ENCODE data around the gene IL22RA1. TPM values are rescaled to one million over a fixed set of nuclear protein-coding genes. Genes with fewer than 3 reads are reported as not detected.

The IL22RA1 gene
- total RNA-seq, 2 donors from 2014 or later, result not detected

- DNase-seq (ENCODE audit: low spot score in 2 of 2) (no peak), ATAC-seq (peak in 1 of 2 donors; percentile 59)
- peaks cover 0 to 8% of the 10 kb centered on the region in 2 donors for H3K9me3 Mint-ChIP-seq
- H3K36me3 Mint-ChIP-seq, result no peaks in the 10 kb centered on the region
- H3K27ac Mint-ChIP-seq, result no peak overlapping the region
Measured at GRCh38 chr1:24126018-24126671, 16.8 kb downstream of the IL22RA1 start.

GRCh38 chr1:24125456-24125855 is 17.5 kb downstream of the IL22RA1 start:
- no peak for DNase-seq (ENCODE audit: low spot score in 2 of 2)
- Mint-ChIP-seq H3K36me3 (no peaks in the 10 kb centered on the region), H3K9me3 (peaks cover 0 to 8% of the 10 kb centered on the region in 2 donors), H3K27ac (no peak overlapping the region)
- ATAC-seq, result no peak

GRCh38 chr1:24124980-24125379 is 18.0 kb downstream of the IL22RA1 start:
- no peak for DNase-seq (ENCODE audit: low spot score in 2 of 2)
- Mint-ChIP-seq H3K9me3 (peaks cover 0 to 8% of the 10 kb centered on the region in 2 donors), H3K27ac (no peak overlapping the region), H3K36me3 (no peaks in the 10 kb centered on the region)
- no peak for ATAC-seq

GRCh38 chr1:24123611-24124010 is 19.3 kb downstream of the IL22RA1 start:
- H3K9me3 Mint-ChIP-seq, result peaks cover 0 to under 1% of the 10 kb centered on the region in 2 donors
- H3K27ac Mint-ChIP-seq, result no peak overlapping the region

GRCh38 chr1:24122776-24123175 is 20.2 kb downstream of the IL22RA1 start:
- ATAC-seq (no peak), DNase-seq (ENCODE audit: low spot score in 2 of 2) (no peak)
- Mint-ChIP-seq H3K27ac (no peak overlapping the region), H3K36me3 (no peaks in the 10 kb centered on the region), H3K9me3 (no peaks in the 10 kb centered on the region)

More at GRCh38 chr1:24123611-24124010, 19.3 kb downstream of the IL22RA1 start:
- no peak for ATAC-seq
- no peak for DNase-seq (ENCODE audit: low spot score in 2 of 2)
- no peaks in the 10 kb centered on the region for H3K36me3 Mint-ChIP-seq

- H3K36me3 Mint-ChIP-seq, result no peaks in the 10 kb centered on the region
- no peak overlapping the region for H3K27ac Mint-ChIP-seq
- DNase-seq (ENCODE audit: low spot score in 2 of 2) (no peak), ATAC-seq (no peak)
- no peaks in the 10 kb centered on the region for H3K9me3 Mint-ChIP-seq
Measured at GRCh38 chr1:24121406-24121805, 21.5 kb downstream of the IL22RA1 start.

GRCh38 chr1:24120965-24121364 is 22.0 kb downstream of the IL22RA1 start:
- no peak for ATAC-seq
- Mint-ChIP-seq H3K9me3 (no peaks in the 10 kb centered on the region), H3K27ac (no peak overlapping the region), H3K36me3 (no peaks in the 10 kb centered on the region)
- no peak for DNase-seq (ENCODE audit: low spot score in 2 of 2)

GRCh38 chr1:24119859-24120756 is 22.8 kb downstream of the IL22RA1 start:
- ATAC-seq (no peak), DNase-seq (ENCODE audit: low spot score in 2 of 2) (no peak)
- Mint-ChIP-seq H3K36me3 (no peaks in the 10 kb centered on the region), H3K9me3 (no peaks in the 10 kb centered on the region), H3K27ac (no peak overlapping the region)

- ATAC-seq (no peak), DNase-seq (ENCODE audit: low spot score in 2 of 2) (no peak)
- H3K36me3 Mint-ChIP-seq, result no peaks in the 10 kb centered on the region
- no peak overlapping the region for H3K27ac Mint-ChIP-seq
- H3K9me3 Mint-ChIP-seq, result no peaks in the 10 kb centered on the region
Measured at GRCh38 chr1:24119489-24119858, 23.5 kb downstream of the IL22RA1 start.

GRCh38 chr1:24118410-24119242 is 24.3 kb downstream of the IL22RA1 start:
- Mint-ChIP-seq H3K9me3 (no peaks in the 10 kb centered on the region), H3K27ac (no peak overlapping the region), H3K36me3 (no peaks in the 10 kb centered on the region)
- ATAC-seq (no peak), DNase-seq (ENCODE audit: low spot score in 2 of 2) (no peak)

- H3K27ac Mint-ChIP-seq, result no peak overlapping the region
- H3K36me3 Mint-ChIP-seq, result no peaks in the 10 kb centered on the region
- DNase-seq (ENCODE audit: low spot score in 2 of 2) (no peak), ATAC-seq (no peak)
- H3K9me3 Mint-ChIP-seq, result no peaks in the 10 kb centered on the region
Measured at GRCh38 chr1:24117722-24118409, 25.1 kb downstream of the IL22RA1 start.

GRCh38 chr1:24117132-24117531 is 25.8 kb downstream of the IL22RA1 start:
- no peak for DNase-seq (ENCODE audit: low spot score in 2 of 2)
- no peaks in the 10 kb centered on the region for H3K9me3 Mint-ChIP-seq
- ATAC-seq, result no peak
- H3K36me3 Mint-ChIP-seq, result no peaks in the 10 kb centered on the region
- no peak overlapping the region for H3K27ac Mint-ChIP-seq

GRCh38 chr1:24114753-24115152 is 28.2 kb downstream of the IL22RA1 start:
- DNase-seq (ENCODE audit: low spot score in 2 of 2) (no peak), ATAC-seq (no peak)
- H3K27ac Mint-ChIP-seq, result no peak overlapping the region
- no peaks in the 10 kb centered on the region for H3K9me3 Mint-ChIP-seq
- no peaks in the 10 kb centered on the region for H3K36me3 Mint-ChIP-seq

GRCh38 chr1:24113641-24114033 is 29.3 kb downstream of the IL22RA1 start:
- no peaks in the 10 kb centered on the region for H3K36me3 Mint-ChIP-seq
- no peaks in the 10 kb centered on the region for H3K9me3 Mint-ChIP-seq
- ATAC-seq (no peak), DNase-seq (ENCODE audit: low spot score in 2 of 2) (no peak)
- H3K27ac Mint-ChIP-seq, result no peak overlapping the region

GRCh38 chr1:24111996-24112779 is 30.8 kb downstream of the IL22RA1 start, which contains the start of gene MYOM3:
Gene MYOM3 (minus strand): TSS chr1:24112135. CDS start chr1:24108636, 3,499 bp downstream.
- Mint-ChIP-seq H3K27ac (no peak within 1 kb of the TSS), H3K9me3 (no peaks in the 10 kb centered on the region), H3K36me3 (no peaks in the 10 kb centered on the region)
- DNase-seq (ENCODE audit: low spot score in 2 of 2), result peak in 1 of 2 donors; percentile 42
- peak; percentile 93 to 96 for ATAC-seq

All from activated naive CD4-positive, alpha-beta T cell treated with anti-CD3 and anti-CD28 coated beads, Interleukin-2, amount 50 U/mL, for 72 hours (primary cell).